OCI-LY1 (cell line): Measurements from ENCODE around the gene RFC5.

Experiments
- H2AFZ ChIP-seq: fragments of 200-600 bp; sonication (generic), shearing (Covaris generic); 2 replicates; pipeline ENCODE4 v1.6.0; 2014; ENCODE audit warnings: antibody characterized with exemption, mild to moderate bottlenecking, low read length
- H3F3A ChIP-seq: fragments of 200-600 bp; sonication (generic), shearing (Covaris generic); 2 replicates; pipeline ENCODE4 v1.6.0; 2014; ENCODE audit warnings: mild to moderate bottlenecking, antibody characterized with exemption, low read length, moderate library complexity; ENCODE audit not compliant: insufficient read depth
- H3K27ac ChIP-seq: fragments of 200-600 bp; sonication (generic); 2 replicates; pipeline ENCODE4 v1.5.1; 2014; ENCODE audit warnings: low read length, mixed run types, mild to moderate bottlenecking, low read depth; ENCODE audit not compliant: poor library complexity, severe bottlenecking
- H3K27me3 ChIP-seq: fragments of 200-600 bp; sonication (generic); 2 replicates; pipeline ENCODE4 v1.6.0; 2014; ENCODE audit warnings: antibody characterized with exemption, mild to moderate bottlenecking, low read length, moderate library complexity; ENCODE audit not compliant: insufficient read depth
- H3K36me3 ChIP-seq: fragments of 200-600 bp; sonication (generic); 2 replicates; pipeline ENCODE4 v1.6.1; 2014; ENCODE audit warnings: mild to moderate bottlenecking, antibody characterized with exemption, low read length, moderate library complexity, mixed read lengths; ENCODE audit not compliant: insufficient read depth
- H3K4me1 ChIP-seq: fragments of 200-600 bp; sonication (generic); 2 replicates; pipeline ENCODE4 v1.5.1; 2014; ENCODE audit warnings: mild to moderate bottlenecking, low read length, moderate library complexity; ENCODE audit not compliant: insufficient read depth, severe bottlenecking
- H3K4me2 ChIP-seq: fragments of 200-600 bp; sonication (generic), shearing (Covaris generic); 2 replicates; pipeline ENCODE4 v1.6.1; 2014; ENCODE audit warnings: low read length
- H3K4me3 ChIP-seq: fragments of 200-600 bp; sonication (generic); 2 replicates; pipeline ENCODE4 v1.5.1; 2014; ENCODE audit warnings: low read length, low read depth, mild to moderate bottlenecking, mixed read lengths; ENCODE audit not compliant: poor library complexity, severe bottlenecking
- H3K79me2 ChIP-seq: fragments of 200-600 bp; shearing (Covaris generic); 2 replicates; pipeline ENCODE4 v1.6.1; 2016; ENCODE audit warnings: mixed run types, low read length, mixed read lengths; ENCODE audit not compliant: insufficient read depth
- H3K9ac ChIP-seq: fragments of 200-600 bp; sonication (generic), shearing (Covaris generic); 2 replicates; pipeline ENCODE4 v1.6.1; 2014; ENCODE audit warnings: mild to moderate bottlenecking, low read length, mixed read lengths
- H3K9me2 ChIP-seq: fragments of 200-600 bp; sonication (generic), shearing (Covaris generic); 2 replicates; pipeline ENCODE4 v1.6.1; 2014; ENCODE audit warnings: low read depth, mild to moderate bottlenecking, low read length, mixed read lengths
- H3K9me3 ChIP-seq: fragments of 200-600 bp; shearing (Covaris generic); 2 replicates; pipeline ENCODE4 v1.6.1; 2014; ENCODE audit warnings: low read length, mixed read lengths
- H4K20me1 ChIP-seq: fragments of 200-600 bp; sonication (generic), shearing (Covaris generic); 2 replicates; pipeline ENCODE4 v1.6.0; 2016; ENCODE audit warnings: mild to moderate bottlenecking, low read length; ENCODE audit not compliant: insufficient read depth
- CTCF ChIP-seq: fragments of 200-600 bp; sonication (generic), shearing (Covaris generic); IDR thresholded peaks from 2 replicates; pipeline ENCODE4 v1.5.1; 2017; ENCODE audit warnings: mild to moderate bottlenecking, antibody characterized with exemption, low read length, moderate library complexity, mixed read lengths
- EZH2 ChIP-seq: fragments of 200-600 bp; sonication (generic), shearing (Covaris generic); IDR thresholded peaks from 2 replicates; pipeline ENCODE4 v1.8.0; 2017; ENCODE audit warnings: borderline replicate concordance, mixed run types, mild to moderate bottlenecking, antibody characterized with exemption, low read length, moderate library complexity, mixed read lengths

The RFC5 gene

DNA sequence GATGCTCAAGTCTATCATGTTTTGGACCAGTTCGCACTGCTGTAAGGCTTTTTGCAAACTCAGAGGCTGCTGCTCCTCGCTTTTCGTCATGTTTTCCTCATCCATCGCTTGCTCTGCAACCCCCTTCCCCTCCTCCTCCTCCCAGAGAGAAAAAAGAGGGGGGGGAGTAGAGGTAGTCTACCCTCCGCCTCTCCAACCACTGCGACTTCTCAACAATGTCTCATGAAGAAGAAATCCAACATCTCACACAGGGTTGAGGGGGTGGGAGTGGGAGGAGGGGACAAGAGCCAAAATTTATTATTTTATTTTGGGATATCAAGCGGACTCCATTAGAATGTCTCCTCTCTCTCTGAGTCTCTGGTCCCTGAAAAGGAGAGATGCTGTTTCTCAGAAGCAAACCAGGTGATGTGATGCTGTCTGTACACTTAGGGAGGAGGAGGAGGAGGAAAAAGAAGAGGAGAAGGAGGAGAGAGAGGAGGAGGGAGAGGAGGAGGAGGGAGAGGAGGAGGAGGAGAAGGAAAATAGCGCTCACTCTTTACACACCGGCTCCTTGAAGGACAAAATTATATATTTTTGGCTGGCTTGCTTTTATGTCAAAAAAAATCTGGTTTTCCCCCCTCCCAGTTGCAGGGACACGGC, 48.2 kb upstream of the RFC5 start:
- Histone ChIP-seq H2AFZ (0 out of 2 replicates have a peak overlapping the region, but pooled peaks have one; percentile 63), H3F3A (no peaks in the 10 kb centered on the region), H3K79me2 (no peaks in the 10 kb centered on the region), H3K36me3 (no peaks in the 10 kb centered on the region), H3K9ac (peak overlapping the region; percentile 69), H3K4me1 (peaks cover 20% of the 10 kb centered on the region), H4K20me1 (no peaks in the 10 kb centered on the region), H3K9me2 (no peaks in the 10 kb centered on the region), H3K4me2 (peak overlapping the region; percentile 84), H3K9me3 (peaks cover 6% of the 10 kb centered on the region; the same call in 1 of the 2 replicates), H3K4me3 (peak overlapping the region; percentile 72), H3K27ac (no peak overlapping the region), H3K27me3 (peaks cover 5% of the 10 kb centered on the region)
- TF ChIP-seq CTCF (no peak), EZH2 (no peak)

GRCh38 chr12:117968826-117969659, 47.5 kb upstream of the RFC5 start, which contains the start of gene KSR2:
TSS of gene KSR2 (minus strand) at chr12:117968990. CDS start at chr12:117968255, 735 bp downstream.
- H3K27me3 ChIP-seq: peaks cover 5% of the 10 kb centered on the region
- no peaks in the 10 kb centered on the region for H3K9me2 ChIP-seq
- peaks cover 6% of the 10 kb centered on the region; the same call in 1 of the 2 replicates for H3K9me3 ChIP-seq
- no peak for TF ChIP-seq EZH2
- TF ChIP-seq CTCF: no peak
- peak within 1 kb of the TSS; percentile 69 for H3K9ac ChIP-seq
- peaks cover 20% of the 10 kb centered on the region for H3K4me1 ChIP-seq
- H3K79me2 ChIP-seq: no peaks in the 10 kb centered on the region
- H3K36me3 ChIP-seq: no peaks in the 10 kb centered on the region
- H3F3A ChIP-seq: no peaks in the 10 kb centered on the region
- peak within 1 kb of the TSS; percentile 34 for H3K27ac ChIP-seq
- H4K20me1 ChIP-seq: no peaks in the 10 kb centered on the region
- peak within 1 kb of the TSS; percentile 63; the same call in 1 of the 2 replicates for H2AFZ ChIP-seq
- peak within 1 kb of the TSS; percentile 72 for H3K4me3 ChIP-seq
- H3K4me2 ChIP-seq: peak within 1 kb of the TSS; percentile 84

GRCh38 chr12:117970334-117970733, 46.2 kb upstream of the RFC5 start:
- H3K4me2 ChIP-seq: no peak overlapping the region
- no peak overlapping the region for H3K27ac ChIP-seq
- no peak overlapping the region for H3K4me3 ChIP-seq
- TF ChIP-seq EZH2: no peak
- TF ChIP-seq CTCF: no peak
- no peaks in the 10 kb centered on the region for H3K79me2 ChIP-seq
- H3K4me1 ChIP-seq: peaks cover 20% of the 10 kb centered on the region
- H3K36me3 ChIP-seq: no peaks in the 10 kb centered on the region
- no peaks in the 10 kb centered on the region; the same call in 1 of the 2 replicates for H3K27me3 ChIP-seq
- H3F3A ChIP-seq: no peaks in the 10 kb centered on the region
- H3K9me3 ChIP-seq: peaks cover 6% of the 10 kb centered on the region; the same call in 1 of the 2 replicates
- H2AFZ ChIP-seq: no peak overlapping the region
- no peak overlapping the region for H3K9ac ChIP-seq
- H4K20me1 ChIP-seq: no peaks in the 10 kb centered on the region
- no peaks in the 10 kb centered on the region for H3K9me2 ChIP-seq
